Cardiac ventricle fibroblast (primary cell): ENCODE data around the gene RAB32. TPM values are rescaled to one million over a fixed set of nuclear protein-coding genes. Genes with fewer than 3 reads are reported as not detected.

Experiments
- total RNA-seq: library from RNA; depleted of rRNA; stranded (reverse); fragments of >200 nt; gene quantifications from 2 replicates; pipeline ENCODE4 v1.2.3, GENCODE V29; 2015

Gene RAB32
- total RNA-seq: 28.5 and 34.8 TPM in 2 replicates

DNA sequence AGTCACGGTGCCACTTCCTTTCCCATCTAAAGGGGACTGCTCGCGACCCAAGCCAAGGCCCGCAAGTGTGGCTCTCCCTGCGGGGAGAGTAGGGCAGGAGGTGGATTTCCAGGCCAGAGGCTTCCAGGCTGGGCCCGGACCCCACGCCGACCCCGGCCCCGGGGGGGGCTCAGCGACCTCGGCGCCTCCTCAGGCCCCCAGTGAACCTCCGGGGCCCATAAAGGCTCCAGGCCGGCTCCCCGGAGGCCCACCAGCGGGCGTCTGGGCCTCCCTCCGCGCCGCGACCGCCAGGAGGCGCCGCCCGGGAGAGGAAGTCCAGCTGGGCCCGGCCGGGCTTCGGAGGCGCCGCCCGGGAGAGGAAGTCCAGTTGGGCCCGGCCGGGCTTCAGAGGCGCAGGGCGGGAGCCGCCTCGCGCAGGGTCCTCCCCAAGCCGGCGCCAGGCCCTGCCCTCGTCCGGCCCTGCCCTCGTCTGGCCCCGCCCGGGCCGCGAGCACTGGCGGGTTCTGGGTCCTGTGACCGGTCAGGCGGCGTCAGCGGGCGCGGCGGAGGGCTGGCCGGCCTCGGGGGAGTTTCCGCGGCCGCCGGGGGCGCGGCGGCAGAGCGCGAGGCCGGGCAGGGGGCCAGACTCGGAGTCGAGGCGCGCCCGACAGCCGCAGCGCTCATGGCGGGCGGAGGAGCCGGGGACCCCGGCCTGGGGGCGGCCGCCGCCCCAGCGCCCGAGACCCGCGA lies at the start of gene RAB32:
RAB32 (plus strand) TSS at position 623 of the 729 bp plus-strand sequence; CDS start at position 662, 39 bp downstream.

DNA sequence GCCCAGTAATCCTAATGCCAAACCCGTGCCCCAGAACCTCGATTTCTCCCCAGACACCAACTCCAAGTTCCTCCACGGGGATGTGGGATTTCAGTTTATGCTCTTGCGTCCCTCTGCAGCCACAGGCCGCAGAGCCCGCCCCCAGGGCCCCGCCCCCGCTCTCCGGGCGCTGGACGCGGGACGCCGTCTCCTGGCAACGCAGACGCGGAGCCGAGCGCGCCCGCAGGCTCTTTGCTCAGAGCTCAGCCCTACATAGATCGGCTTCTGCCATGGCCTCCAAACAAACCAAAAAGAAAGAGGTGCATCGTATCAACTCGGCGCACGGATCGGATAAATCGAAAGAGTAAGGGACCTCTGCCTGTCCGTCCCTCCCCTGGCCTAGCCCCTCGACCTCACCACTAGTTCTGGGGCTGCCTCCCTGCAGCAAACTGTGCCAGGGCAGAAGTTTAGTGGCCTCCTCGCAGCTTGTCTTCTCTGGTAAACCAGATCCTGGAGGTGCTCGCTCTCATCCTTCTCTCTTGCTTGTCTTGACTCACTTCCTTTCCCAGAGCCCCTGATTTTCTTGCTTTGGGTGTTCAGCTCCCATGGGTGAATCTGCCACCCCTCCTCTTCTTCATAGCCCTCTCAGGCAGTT lies 55.3 kb downstream of the RAB32 start, which contains the start of gene ADGB:
ADGB (plus strand) TSS at position 201 of the 634 bp plus-strand sequence; CDS start at position 270, 69 bp downstream.

Other genes starting within 250 kb of the RAB32 start
- gene ADGB, start 55.1 kb downstream of the RAB32 start, total RNA-seq: not detected in 2 replicates